H9 (cell line): Measurements from ENCODE around the gene DAB2IP. TPM values are rescaled to one million over a fixed set of nuclear protein-coding genes. Genes with fewer than 3 reads are reported as not detected.

Experiments used
- DNase-seq: peaks from one replicate; pipeline ENCODE4 v3.0.0-alpha.2; 2017
- H2AFZ ChIP-seq: one replicate; pipeline ENCODE4 v1.6.1; 2013; ENCODE audit warnings: mild to moderate bottlenecking, low read length, control low read depth, moderate library complexity
- H2AK5ac ChIP-seq: 2 replicates; pipeline ENCODE4 v1.6.1; 2013; ENCODE audit warnings: low read length, control low read depth, mixed read lengths; ENCODE audit not compliant: insufficient read length
- H2BK120ac ChIP-seq: one replicate; pipeline ENCODE4 v1.6.1; 2013; ENCODE audit warnings: low read depth, mild to moderate bottlenecking, low read length, control low read depth, inconsistent platforms; ENCODE audit not compliant: poor library complexity, severe bottlenecking
- H2BK12ac ChIP-seq: 2 replicates; pipeline ENCODE4 v1.6.1; 2013; ENCODE audit warnings: low read length, control low read depth, mixed read lengths, low read depth; ENCODE audit not compliant: insufficient read length
- H2BK15ac ChIP-seq: 2 replicates; pipeline ENCODE4 v1.6.1; 2013; ENCODE audit warnings: low read depth, low read length, control low read depth
- H2BK20ac ChIP-seq: one replicate; pipeline ENCODE4 v1.6.1; 2013; ENCODE audit warnings: low read depth, mild to moderate bottlenecking, low read length, control low read depth, inconsistent platforms; ENCODE audit not compliant: poor library complexity, severe bottlenecking
- H2BK5ac ChIP-seq: 2 replicates; pipeline ENCODE4 v1.6.1; 2013; ENCODE audit warnings: low read length, control low read depth, mixed read lengths; ENCODE audit not compliant: insufficient read length
- H3K14ac ChIP-seq: 2 replicates; pipeline ENCODE4 v1.6.1; 2013; ENCODE audit warnings: low read length, control low read depth; ENCODE audit not compliant: insufficient read depth
- H3K18ac ChIP-seq: 2 replicates; pipeline ENCODE4 v1.6.1; 2013; ENCODE audit warnings: low read depth, mild to moderate bottlenecking, mixed read lengths, low read length, control low read depth; ENCODE audit not compliant: insufficient read length
- H3K23ac ChIP-seq: 2 replicates; pipeline ENCODE4 v1.6.1; 2013; ENCODE audit warnings: low read length, control low read depth, mixed read lengths, low read depth; ENCODE audit not compliant: insufficient read length
- H3K23me2 ChIP-seq: 2 replicates; pipeline ENCODE4 v1.6.1; 2013; ENCODE audit warnings: low read depth, mild to moderate bottlenecking, mixed read lengths, low read length, control low read depth; ENCODE audit not compliant: insufficient read length, poor library complexity, severe bottlenecking
- H3K27ac ChIP-seq: 2 replicates; pipeline ENCODE4 v1.5.1; 2013; ENCODE audit warnings: low read length, control low read depth, mixed read lengths, low read depth; ENCODE audit not compliant: insufficient read length
- H3K27me3 ChIP-seq: 2 replicates; pipeline ENCODE4 v1.6.1; 2013; ENCODE audit warnings: low read length, control low read depth, inconsistent platforms; ENCODE audit not compliant: insufficient read depth
- H3K4ac ChIP-seq: 2 replicates; pipeline ENCODE4 v1.6.1; 2013; ENCODE audit warnings: low read depth, mild to moderate bottlenecking, control low read depth, inconsistent platforms, low read length, moderate library complexity
- H3K4me1 ChIP-seq: 2 replicates; pipeline ENCODE4 v1.6.1; 2013; ENCODE audit warnings: low read length, control low read depth, inconsistent platforms; ENCODE audit not compliant: insufficient read depth
- H3K4me2 ChIP-seq: 2 replicates; pipeline ENCODE4 v1.6.1; 2013; ENCODE audit warnings: low read length, control low read depth, mixed read lengths; ENCODE audit not compliant: insufficient read length, insufficient read depth
- H3K56ac ChIP-seq: 2 replicates; pipeline ENCODE4 v1.6.1; 2013; ENCODE audit warnings: low read depth, mild to moderate bottlenecking, mixed read lengths, low read length, control low read depth; ENCODE audit not compliant: insufficient read length
- H3K79me1 ChIP-seq: 2 replicates; pipeline ENCODE4 v1.6.1; 2013; ENCODE audit warnings: low read depth, mild to moderate bottlenecking, moderate library complexity, low read length, control low read depth, inconsistent platforms; ENCODE audit not compliant: insufficient read depth, poor library complexity, severe bottlenecking
- H3K79me2 ChIP-seq: 2 replicates; pipeline ENCODE4 v1.6.1; 2013; ENCODE audit warnings: low read length, control low read depth, inconsistent platforms; ENCODE audit not compliant: insufficient read depth
- H3K9ac ChIP-seq: 2 replicates; pipeline ENCODE4 v1.6.1; 2013; ENCODE audit warnings: low read length, control low read depth, mixed read lengths; ENCODE audit not compliant: insufficient read length; ENCODE audit errors: extremely low read depth
- H3K9me3 ChIP-seq: one replicate; pipeline ENCODE4 v1.6.1; 2013; ENCODE audit warnings: low read depth, low read length, inconsistent platforms; ENCODE audit not compliant: control insufficient read depth
- H3T11ph ChIP-seq: one replicate; pipeline ENCODE4 v1.6.1; 2013; ENCODE audit warnings: mild to moderate bottlenecking, low read length, control low read depth, inconsistent platforms
- H4K20me1 ChIP-seq: one replicate; pipeline ENCODE4 v1.6.1; 2013; ENCODE audit not compliant: control insufficient read depth, insufficient read length, insufficient read depth
- H4K5ac ChIP-seq: 2 replicates; pipeline ENCODE4 v1.6.1; 2013; ENCODE audit warnings: low read depth, mild to moderate bottlenecking, mixed read lengths, low read length, control low read depth; ENCODE audit not compliant: insufficient read length
- H4K8ac ChIP-seq: replicated peaks from 2 replicates; pipeline ENCODE4 v1.6.1; 2013; ENCODE audit warnings: low read length, control low read depth, mixed read lengths, low read depth; ENCODE audit not compliant: insufficient read length
- H4K91ac ChIP-seq: 2 replicates; pipeline ENCODE4 v1.6.1; 2013; ENCODE audit warnings: low read depth, mild to moderate bottlenecking, moderate library complexity, mixed read lengths, low read length, control low read depth; ENCODE audit not compliant: insufficient read length
- H3K27ac Mint-ChIP-seq, 3 experiments: 2 replicates in 2 of 3; 3 replicates in 1 of 3; pipeline ENCODE4 v1.8.0; 2020 to 2021; ENCODE audit warnings: mixed read lengths in 3 of 3, mild to moderate bottlenecking in 1 of 3, moderate library complexity in 1 of 3
- H3K27me3 Mint-ChIP-seq: 2 replicates; pipeline ENCODE4 v1.8.0; 2021; ENCODE audit warnings: low read depth, mild to moderate bottlenecking, moderate library complexity, mixed read lengths
- H3K36me3 Mint-ChIP-seq, 3 experiments: 2 replicates in 2 of 3; 3 replicates in 1 of 3; pipeline ENCODE4 v1.8.0; 2020 to 2021; ENCODE audit warnings: low read depth in 3 of 3, mixed read lengths in 3 of 3; ENCODE audit not compliant: insufficient read depth in 1 of 3
- H3K4me1 Mint-ChIP-seq, 2 experiments: 2 replicates each; pipeline ENCODE4 v1.8.0; 2020; ENCODE audit warnings: mixed read lengths in 2 of 2
- H3K4me3 Mint-ChIP-seq, 2 experiments: 2 replicates in 1 of 2; 3 replicates in 1 of 2; pipeline ENCODE4 v1.8.0; 2020 to 2021; ENCODE audit warnings: mild to moderate bottlenecking in 2 of 2, mixed read lengths in 2 of 2, moderate library complexity in 1 of 2
- H3K9me3 Mint-ChIP-seq, 2 experiments: 2 replicates in 1 of 2; 3 replicates in 1 of 2; pipeline ENCODE4 v1.8.0; 2020; ENCODE audit warnings: mild to moderate bottlenecking in 2 of 2, mixed read lengths in 2 of 2, moderate library complexity in 1 of 2
- WGBS: extraction: QIAGEN DNeasy Blood & Tissue Kit; methylation state at CpG from one replicate; pipeline ENCODE4 v1.1.7; 2013; ENCODE audit warnings: missing lambda C conversion rate, low lambda C conversion rate, mixed read lengths; ENCODE audit not compliant: insufficient read length; ENCODE audit errors: extremely low coverage; 5-methylcytosine and 5-hydroxymethylcytosine counted together
- total RNA-seq: library from RNA; stranded (reverse); gene quantifications from 2 replicates; pipeline ENCODE4 v1.2.1, GENCODE V29; 2021
- TF ChIP-seq, protein P1 (sequence below): fragments of 200-600 bp; sonication (generic); conservative IDR thresholded peaks from 3 replicates; pipeline ENCODE4 v1.8.0; 2021; ENCODE audit warnings: antibody characterized with exemption, mild to moderate bottlenecking

DAB2IP gene
- total RNA-seq, 1 experiment from 2014 or later: 22.6 TPM

DNA sequence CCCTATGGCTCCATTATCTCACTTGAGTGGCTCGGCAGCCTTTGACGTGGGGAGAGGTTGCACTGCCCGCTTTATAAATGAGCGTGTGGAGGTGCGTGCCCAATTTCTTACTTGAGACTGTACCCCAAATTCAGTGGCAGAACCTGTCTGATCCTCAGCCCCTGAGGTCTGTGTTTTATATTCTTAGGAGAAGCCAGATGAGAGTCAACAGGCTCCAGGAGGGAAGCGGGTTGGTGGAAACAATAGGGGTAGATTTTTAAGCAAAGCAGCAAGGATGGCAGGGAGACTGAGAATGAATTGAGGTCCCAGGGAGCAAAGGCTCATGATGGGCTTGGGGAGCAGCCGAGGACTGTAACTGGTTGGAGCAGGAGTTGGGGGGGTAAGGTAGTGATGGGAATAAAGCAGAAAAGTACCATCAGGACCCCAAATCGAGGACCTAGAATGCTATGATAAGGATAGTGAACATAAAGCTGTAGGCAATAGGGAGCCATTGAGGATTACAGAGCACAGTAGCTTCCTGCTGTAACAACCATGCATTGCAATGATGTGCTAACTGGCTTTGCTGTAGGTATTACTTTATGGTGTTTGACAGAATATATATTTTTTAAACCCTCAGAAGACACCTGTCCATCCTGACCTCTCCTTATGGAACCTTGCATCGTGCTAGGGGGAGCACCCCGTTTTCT lies 43.1 kb upstream of the DAB2IP start:
- no peak for DNase-seq
- Histone ChIP-seq H2BK15ac (no peak overlapping the region), H2BK12ac (no peak overlapping the region), H3K23me2 (no peaks in the 10 kb centered on the region), H3K4ac (no peak overlapping the region), H4K8ac (no peak overlapping the region), H3K9ac (no peak overlapping the region), H4K5ac (no peak overlapping the region), H3K4me2 (no peak overlapping the region), H3K18ac (no peak overlapping the region), H2BK5ac (no peak overlapping the region), H3K27ac (no peak overlapping the region), H4K91ac (no peak overlapping the region), H4K20me1 (no peaks in the 10 kb centered on the region), H3K9me3 (no peaks in the 10 kb centered on the region), H3K4me1 (peaks cover 11% of the 10 kb centered on the region; the same call in 1 of the 2 replicates), H3K79me1 (no peaks in the 10 kb centered on the region), H3K14ac (peak overlapping the region; percentile 13; the same call in 1 of the 2 replicates), H3K27me3 (no peaks in the 10 kb centered on the region), H2AFZ (no peak overlapping the region), H2AK5ac (no peak overlapping the region), H3K56ac (no peak overlapping the region), H3K79me2 (no peaks in the 10 kb centered on the region), H3K23ac (no peak overlapping the region), H3T11ph (no peak overlapping the region), H2BK20ac (no peak overlapping the region), H2BK120ac (no peak overlapping the region)
- Mint-ChIP-seq H3K27ac (peak overlapping the region; percentile 16 to 50 (median 49); a peak in 3 of 7 replicates), H3K36me3 (no peaks in the 10 kb centered on the region; a peak in 1 of 7 replicates), H3K4me3 (no peak overlapping the region), H3K9me3 (no peaks in the 10 kb centered on the region), H3K27me3 (no peaks in the 10 kb centered on the region), H3K4me1 (peaks cover 36 to 45% of the 10 kb centered on the region in 2 experiments)
- no CpG with 5 or more reads among the region's 10 CpGs for WGBS
- TF ChIP-seq, protein P1, sequence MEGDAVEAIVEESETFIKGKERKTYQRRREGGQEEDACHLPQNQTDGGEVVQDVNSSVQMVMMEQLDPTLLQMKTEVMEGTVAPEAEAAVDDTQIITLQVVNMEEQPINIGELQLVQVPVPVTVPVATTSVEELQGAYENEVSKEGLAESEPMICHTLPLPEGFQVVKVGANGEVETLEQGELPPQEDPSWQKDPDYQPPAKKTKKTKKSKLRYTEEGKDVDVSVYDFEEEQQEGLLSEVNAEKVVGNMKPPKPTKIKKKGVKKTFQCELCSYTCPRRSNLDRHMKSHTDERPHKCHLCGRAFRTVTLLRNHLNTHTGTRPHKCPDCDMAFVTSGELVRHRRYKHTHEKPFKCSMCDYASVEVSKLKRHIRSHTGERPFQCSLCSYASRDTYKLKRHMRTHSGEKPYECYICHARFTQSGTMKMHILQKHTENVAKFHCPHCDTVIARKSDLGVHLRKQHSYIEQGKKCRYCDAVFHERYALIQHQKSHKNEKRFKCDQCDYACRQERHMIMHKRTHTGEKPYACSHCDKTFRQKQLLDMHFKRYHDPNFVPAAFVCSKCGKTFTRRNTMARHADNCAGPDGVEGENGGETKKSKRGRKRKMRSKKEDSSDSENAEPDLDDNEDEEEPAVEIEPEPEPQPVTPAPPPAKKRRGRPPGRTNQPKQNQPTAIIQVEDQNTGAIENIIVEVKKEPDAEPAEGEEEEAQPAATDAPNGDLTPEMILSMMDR: no peak
